Testis (tissue), 2 donors: ENCODE measurements around the gene SLIT3.

Experiments
- CTCF ChIP-seq, 3 experiments: fragments of 450-650 bp in 2 of 3; fragments of 200-600 bp in 1 of 3; sonication (generic) in 1 of 3; IDR thresholded peaks; one replicate each; pipeline ENCODE4 v1.5.1; 2016 to 2019; ENCODE audit warnings: antibody characterized with exemption in 3 of 3, mild to moderate bottlenecking in 2 of 3, moderate library complexity in 1 of 3
- POLR2A ChIP-seq: fragments of 450-650 bp; IDR thresholded peaks from one replicate; pipeline ENCODE4 v1.6.1; 2017; ENCODE audit warnings: antibody characterized with exemption, mild to moderate bottlenecking, moderate library complexity

GRCh38 chr5:168893283-168893682 is 407.7 kb downstream of the SLIT3 start:
- no peak for TF ChIP-seq CTCF (IDR thresholded peaks at IDR 0.05)
- no peak for TF ChIP-seq POLR2A
